HAP-1 (cell line): ENCODE results near the gene FAM180B.
"Not testable (repeated sequence)": the region's sequence is repeated elsewhere in the genome, so short reads cannot be mapped to it uniquely, and the experiment has no call there.

ENCODE experiments used
- DNase-seq, 2 experiments: peaks; one replicate each; pipeline ENCODE4 v3.0.0-alpha.2; 2016 to 2020; ENCODE audit warnings: low spot score in 2 of 2
- H3K27me3 ChIP-seq: fragments of 250-450 bp; sonication (Bioruptor Pico); 2 replicates; pipeline ENCODE4 v1.5.1; 2020; ENCODE audit warnings: low read depth, mild to moderate bottlenecking, moderate library complexity
- H3K36me3 ChIP-seq: fragments of 250-450 bp; sonication (Bioruptor Pico); replicated peaks from 2 replicates; pipeline ENCODE4 v1.5.1; 2020; ENCODE audit warnings: mild to moderate bottlenecking
- H3K4me1 ChIP-seq: fragments of 250-450 bp; sonication (Bioruptor Pico); 2 replicates; pipeline ENCODE4 v1.5.1; 2020; ENCODE audit warnings: mild to moderate bottlenecking
- H3K4me3 ChIP-seq: fragments of 250-450 bp; sonication (Bioruptor Pico); 2 replicates; pipeline ENCODE4 v1.5.1; 2020; ENCODE audit warnings: mild to moderate bottlenecking, moderate library complexity
- H3K9me3 ChIP-seq: fragments of 250-450 bp; sonication (Bioruptor Pico); 2 replicates; pipeline ENCODE4 v1.5.1; 2020; ENCODE audit warnings: mild to moderate bottlenecking, moderate library complexity
- in situ Hi-C: fragments of 300-500 bp; cut with MboI; formaldehyde crosslinking; loops from 3 replicates; pipeline ENCODE4 v1.14.3; 2020; ENCODE audit warnings: low sequenced_read_pairs, inconsistent platforms, mixed read lengths

Gene FAM180B

DNA sequence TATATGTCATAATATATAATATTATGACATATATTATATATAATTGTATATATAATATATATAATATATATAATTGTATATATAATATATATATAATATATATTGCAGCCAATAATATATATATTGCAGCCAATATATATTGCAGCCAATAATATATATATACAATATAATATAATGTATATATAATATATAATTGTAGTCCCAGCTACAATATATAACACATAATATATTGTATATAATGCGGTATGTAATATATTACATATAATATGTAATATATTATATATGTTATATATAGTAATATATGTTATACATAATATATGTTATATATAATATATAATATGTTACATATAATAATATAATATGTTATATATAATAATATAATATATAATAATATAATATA is 27.8 kb upstream of the FAM180B start:
- Histone ChIP-seq H3K27me3 (no peaks in the 10 kb centered on the region), H3K4me1 (no peaks in the 10 kb centered on the region), H3K9me3 (no peaks in the 10 kb centered on the region), H3K36me3 (no peaks in the 10 kb centered on the region), H3K4me3 (no peak overlapping the region)
- in situ Hi-C loops, result no loop called here
- DNase-seq, result no peak

DNA sequence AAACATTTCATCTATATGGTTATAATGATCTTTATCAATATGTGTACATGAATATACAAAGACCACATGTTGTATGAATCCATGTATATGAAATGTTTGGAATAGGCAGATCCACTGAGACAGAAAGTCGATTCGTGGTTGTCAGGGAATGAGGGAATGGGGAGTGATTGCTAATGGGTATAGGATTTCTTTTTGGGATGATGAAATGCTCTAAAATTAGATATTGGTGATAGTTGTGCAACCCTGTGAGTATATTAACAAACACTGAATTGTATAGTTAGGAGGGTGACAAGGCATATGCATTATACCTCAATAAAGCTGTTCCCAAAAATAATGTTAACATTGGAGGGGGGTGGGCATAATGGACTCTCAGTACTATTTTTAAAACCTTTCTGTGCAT is 26.1 kb upstream of the FAM180B start:
- in situ Hi-C loops, result no loop called here
- no peaks in the 10 kb centered on the region for H3K36me3 ChIP-seq

DNA sequence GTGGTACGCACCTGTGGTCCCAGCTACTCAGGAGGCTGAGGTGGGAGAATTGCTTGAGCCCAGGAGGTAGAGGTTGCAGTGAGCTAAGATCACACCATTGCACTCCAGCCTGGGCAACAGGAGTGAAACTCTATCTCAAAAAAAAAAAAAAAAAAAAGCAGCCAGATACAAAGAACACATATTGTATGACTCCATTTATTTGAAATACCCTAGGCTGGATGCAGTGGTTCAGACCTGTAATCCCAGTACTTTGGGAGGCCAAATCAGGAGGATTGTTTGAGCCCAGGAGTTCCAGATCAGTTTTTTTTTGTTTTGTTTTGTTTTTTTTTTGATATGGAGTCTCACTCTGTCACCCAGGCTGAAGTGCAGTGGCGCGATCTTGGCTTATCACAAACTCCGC is 24.1 kb upstream of the FAM180B start:
- H3K4me1 ChIP-seq, result peaks cover 11% of the 10 kb centered on the region
- H3K9me3 ChIP-seq, in situ Hi-C loops, H3K36me3 ChIP-seq, DNase-seq, H3K4me3 ChIP-seq, H3K27me3 ChIP-seq: not testable (repeated sequence)

More for the DNA sequence above, 26.1 kb upstream of the FAM180B start:
- DNase-seq, result no peak
- Histone ChIP-seq H3K4me1 (peaks cover 7% of the 10 kb centered on the region), H3K27me3 (no peaks in the 10 kb centered on the region), H3K9me3 (no peaks in the 10 kb centered on the region), H3K4me3 (no peak overlapping the region)

- Histone ChIP-seq H3K4me1 (peaks cover 11% of the 10 kb centered on the region), H3K36me3 (peaks cover 12% of the 10 kb centered on the region)
- H3K9me3 ChIP-seq, DNase-seq, H3K27me3 ChIP-seq, in situ Hi-C loops, H3K4me3 ChIP-seq: not testable (repeated sequence)
These were observed 22.1 kb upstream of the FAM180B start for GRCh38 chr11:47564366-47564765.

GRCh38 chr11:47564933-47565339 is 21.5 kb upstream of the FAM180B start:
- in situ Hi-C loops, result no loop called here
- H3K27me3 ChIP-seq, result no peaks in the 10 kb centered on the region
- H3K9me3 ChIP-seq, result no peaks in the 10 kb centered on the region
- peaks cover 11% of the 10 kb centered on the region for H3K4me1 ChIP-seq
- H3K4me3 ChIP-seq, result peak overlapping the region; percentile 78
- peaks cover 17% of the 10 kb centered on the region for H3K36me3 ChIP-seq
- no peak for DNase-seq

DNA sequence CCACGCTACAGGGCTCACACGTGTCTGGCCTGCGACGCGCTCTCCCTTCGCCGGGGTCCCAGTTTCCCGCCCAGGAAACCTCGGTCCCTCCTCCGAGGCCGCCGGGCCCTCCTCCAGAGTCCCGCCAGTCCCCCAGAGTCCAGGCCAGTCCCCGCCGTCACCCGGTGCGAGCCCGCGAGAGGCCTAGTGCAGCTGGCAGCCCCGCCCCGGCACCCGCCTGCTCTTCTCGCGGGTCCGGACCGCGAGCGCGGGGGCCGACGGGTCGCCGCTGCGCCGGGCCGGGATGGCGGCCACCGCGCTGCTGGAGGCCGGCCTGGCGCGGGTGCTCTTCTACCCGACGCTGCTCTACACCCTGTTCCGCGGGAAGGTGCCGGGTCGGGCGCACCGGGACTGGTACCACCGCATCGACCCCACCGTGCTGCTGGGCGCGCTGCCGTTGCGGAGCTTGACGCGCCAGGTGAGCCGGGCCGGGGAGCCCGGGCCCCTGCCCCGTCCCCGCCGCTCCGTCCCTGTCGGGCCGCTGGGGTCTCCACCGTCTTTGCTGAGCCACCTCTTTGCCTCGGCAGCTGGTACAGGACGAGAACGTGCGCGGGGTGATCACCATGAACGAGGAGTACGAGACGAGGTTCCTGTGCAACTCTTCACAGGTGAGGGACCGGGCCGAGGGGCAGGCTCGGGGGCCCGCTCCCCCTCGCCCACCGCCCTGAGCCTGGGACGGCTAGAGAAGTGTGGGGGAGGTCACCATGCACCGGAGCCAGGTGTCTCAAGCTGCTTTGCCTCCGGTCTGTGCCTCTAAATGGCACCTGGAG is 20.9 kb upstream of the FAM180B start, which contains the start of gene PTPMT1:
TSS of gene PTPMT1 (plus strand) at position 260 of the 809 bp plus-strand sequence. CDS start at position 284, 24 bp downstream.
- in situ Hi-C loops, result no loop called here
- Histone ChIP-seq H3K4me3 (peak within 1 kb of the TSS; percentile 78), H3K27me3 (no peaks in the 10 kb centered on the region), H3K9me3 (no peaks in the 10 kb centered on the region), H3K4me1 (peaks cover 11% of the 10 kb centered on the region), H3K36me3 (peaks cover 20% of the 10 kb centered on the region)
- peak; percentile 65 to 88 for DNase-seq

DNA sequence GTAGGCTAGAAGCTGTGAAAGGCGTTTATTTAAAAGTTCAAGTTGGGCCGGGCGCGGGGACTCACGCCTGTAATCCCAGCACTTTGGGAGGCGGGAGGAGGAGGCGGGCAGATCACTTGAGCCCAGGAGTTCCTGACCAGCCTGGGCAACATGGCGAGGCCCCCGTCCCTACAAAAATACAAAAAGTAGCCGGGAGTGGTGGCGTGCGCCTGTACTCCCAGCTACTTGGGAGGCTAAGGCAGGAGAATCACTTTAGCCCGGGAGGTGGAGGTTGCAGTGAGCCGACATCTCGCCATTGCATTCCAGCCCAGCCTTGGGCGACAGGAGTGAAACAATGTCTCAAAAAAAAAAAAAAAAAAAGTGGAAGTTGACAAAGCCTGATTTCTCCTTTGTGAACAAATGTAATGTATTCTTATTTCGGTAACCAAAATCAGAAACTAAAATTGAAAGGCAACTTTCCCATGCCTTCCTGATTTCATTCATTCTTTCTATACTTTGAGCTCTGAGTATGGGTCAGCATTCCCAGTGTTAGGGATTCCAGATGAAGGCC is 20.3 kb upstream of the FAM180B start:
- H3K9me3 ChIP-seq, result no peaks in the 10 kb centered on the region
- peak in 1 of 2 experiments; percentile 48 for DNase-seq
- H3K36me3 ChIP-seq, result peaks cover 27% of the 10 kb centered on the region
- peak overlapping the region; percentile 78 for H3K4me3 ChIP-seq
- H3K4me1 ChIP-seq, result peaks cover 14% of the 10 kb centered on the region
- no peaks in the 10 kb centered on the region for H3K27me3 ChIP-seq
- in situ Hi-C loops, result no loop called here

DNA sequence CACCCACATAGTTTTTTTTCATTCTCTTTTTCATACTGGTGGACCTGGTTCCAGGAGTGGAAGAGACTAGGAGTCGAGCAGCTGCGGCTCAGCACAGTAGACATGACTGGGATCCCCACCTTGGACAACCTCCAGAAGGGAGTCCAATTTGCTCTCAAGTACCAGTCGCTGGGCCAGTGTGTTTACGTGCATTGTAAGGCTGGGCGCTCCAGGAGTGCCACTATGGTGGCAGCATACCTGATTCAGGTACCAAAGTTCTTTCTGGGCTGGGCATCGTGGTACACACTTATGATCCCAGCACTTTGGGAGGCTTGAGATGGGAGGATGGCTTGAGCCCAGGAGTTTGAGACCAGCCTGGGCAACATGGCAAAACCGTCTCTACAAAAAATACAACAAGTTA is 16.8 kb upstream of the FAM180B start:
- no peaks in the 10 kb centered on the region for H3K27me3 ChIP-seq
- H3K36me3 ChIP-seq, result peaks cover 61% of the 10 kb centered on the region
- DNase-seq, result no peak
- no peaks in the 10 kb centered on the region for H3K9me3 ChIP-seq
- in situ Hi-C loops, result no loop called here
- no peak overlapping the region for H3K4me3 ChIP-seq
- H3K4me1 ChIP-seq, result peaks cover 18% of the 10 kb centered on the region

DNA sequence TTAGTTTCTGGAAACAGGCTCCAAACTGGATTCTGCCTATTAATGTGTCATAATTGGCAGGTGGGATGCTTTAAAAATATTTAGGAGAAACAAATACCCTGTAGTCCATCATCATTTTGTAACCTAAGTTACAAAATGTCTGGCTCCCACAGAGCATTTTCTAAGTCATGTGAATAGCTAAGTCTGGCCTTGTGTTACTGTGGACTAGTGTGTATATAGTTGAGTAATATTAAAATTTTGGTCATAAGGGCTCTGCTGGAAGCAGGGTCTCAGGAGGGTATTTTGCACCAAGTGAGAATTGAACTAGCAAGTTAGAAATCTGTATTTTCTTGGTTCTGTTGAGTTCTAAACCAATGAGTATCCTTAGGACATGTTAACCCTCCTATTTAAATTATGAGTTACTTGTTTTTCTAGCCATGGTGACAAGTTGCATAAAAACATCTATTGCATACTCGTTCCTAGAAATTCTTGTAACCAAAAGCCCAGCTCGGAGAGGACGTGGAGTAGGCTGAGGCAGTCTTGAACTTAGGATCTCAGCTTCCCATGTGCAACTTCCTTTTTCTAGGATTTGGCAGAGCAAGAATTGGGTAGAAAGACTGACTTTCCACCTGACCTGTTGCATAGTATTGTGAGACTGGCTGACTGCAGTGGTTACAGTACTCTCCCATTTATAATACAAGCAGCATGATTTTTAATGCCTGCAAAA is 15.7 kb upstream of the FAM180B start:
- Histone ChIP-seq H3K27me3 (no peaks in the 10 kb centered on the region), H3K4me1 (peaks cover 12% of the 10 kb centered on the region), H3K9me3 (no peaks in the 10 kb centered on the region), H3K4me3 (no peak overlapping the region), H3K36me3 (peaks cover 66% of the 10 kb centered on the region)
- DNase-seq, result no peak
- in situ Hi-C loops, result no loop called here

GRCh38 chr11:47571357-47571729 is 15.1 kb upstream of the FAM180B start:
- Histone ChIP-seq H3K4me3 (no peak overlapping the region), H3K27me3 (no peaks in the 10 kb centered on the region), H3K9me3 (no peaks in the 10 kb centered on the region), H3K4me1 (peaks cover 12% of the 10 kb centered on the region), H3K36me3 (peaks cover 65% of the 10 kb centered on the region)
- in situ Hi-C loops, result no loop called here
- peak in 1 of 2 experiments; percentile 31 for DNase-seq

DNA sequence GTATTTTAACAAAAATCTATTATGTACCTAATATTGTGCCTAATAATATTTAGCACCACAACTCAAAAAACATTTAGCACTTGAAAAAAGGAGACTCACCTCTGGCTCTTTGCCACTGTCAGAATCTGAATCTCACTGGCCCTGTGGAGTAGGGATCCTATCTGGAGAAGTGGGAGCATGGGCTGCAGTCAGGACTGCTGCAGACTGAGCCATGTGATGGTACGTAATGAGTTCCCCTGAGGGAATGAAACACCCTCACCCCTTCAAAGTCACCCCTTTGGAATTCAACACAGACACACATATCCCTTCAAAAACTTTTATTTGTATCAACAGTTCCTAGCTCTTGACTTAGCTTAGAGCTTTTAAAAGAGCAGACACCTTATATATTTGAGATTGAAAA is 14.6 kb upstream of the FAM180B start:
- Histone ChIP-seq H3K4me1 (peaks cover 8% of the 10 kb centered on the region), H3K27me3 (no peaks in the 10 kb centered on the region), H3K4me3 (no peak overlapping the region), H3K36me3 (peaks cover 69% of the 10 kb centered on the region), H3K9me3 (no peaks in the 10 kb centered on the region)
- DNase-seq, result no peak
- in situ Hi-C loops, result no loop called here

- in situ Hi-C loops, result no loop called here
- DNase-seq, result no peak
- H3K36me3 ChIP-seq, result peaks cover 72% of the 10 kb centered on the region
- no peaks in the 10 kb centered on the region for H3K27me3 ChIP-seq
- peaks cover 8% of the 10 kb centered on the region for H3K4me1 ChIP-seq
- H3K4me3 ChIP-seq, result no peak overlapping the region
- no peaks in the 10 kb centered on the region for H3K9me3 ChIP-seq
These were observed 13.7 kb upstream of the FAM180B start for GRCh38 chr11:47572715-47573255.

DNA sequence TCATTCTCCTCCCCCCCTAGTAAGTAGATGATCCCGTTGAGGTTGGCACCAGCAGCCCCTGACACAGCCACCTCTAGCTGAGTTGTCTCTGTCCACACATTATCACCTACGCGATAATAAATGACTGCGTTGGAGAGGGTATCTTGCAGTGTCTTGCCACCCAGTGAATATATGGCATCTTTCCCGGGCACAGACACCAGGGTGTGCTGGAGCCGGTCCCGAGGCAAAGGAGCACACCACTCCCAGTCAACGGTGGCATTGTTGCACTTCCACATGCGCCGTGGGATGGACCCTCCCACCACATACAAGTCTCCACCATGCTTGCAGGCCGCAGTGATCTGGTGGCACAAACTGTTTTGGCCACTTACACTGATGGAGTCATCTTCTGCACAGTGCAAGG is 13.2 kb upstream of the FAM180B start:
- no peak for DNase-seq
- Histone ChIP-seq H3K4me1 (peaks cover 8% of the 10 kb centered on the region), H3K36me3 (peaks cover 70% of the 10 kb centered on the region), H3K4me3 (no peak overlapping the region), H3K9me3 (no peaks in the 10 kb centered on the region), H3K27me3 (no peaks in the 10 kb centered on the region)
- in situ Hi-C loops, result no loop called here
